Transverse colon (tissue), 3 donors: ENCODE results near the gene GFPT1.

Source experiments
- POLR2A ChIP-seq: fragments of 450-650 bp; IDR thresholded peaks from one replicate; pipeline ENCODE4 v1.6.1; 2016; ENCODE audit warnings: antibody characterized with exemption, mild to moderate bottlenecking, moderate library complexity
- TF ChIP-seq, protein P1 (sequence below), 5 experiments: fragments of 200-600 bp in 3 of 5; fragments of 450-650 bp in 2 of 5; sonication (generic) in 3 of 5; IDR thresholded peaks; 1 replicate in 2 of 5; 2 replicates in 3 of 5; pipeline ENCODE4 v1.5.1; 2016 to 2017; ENCODE audit warnings: antibody characterized with exemption in 5 of 5, inconsistent platforms in 3 of 5, mild to moderate bottlenecking in 2 of 5, moderate library complexity in 1 of 5

DNA sequence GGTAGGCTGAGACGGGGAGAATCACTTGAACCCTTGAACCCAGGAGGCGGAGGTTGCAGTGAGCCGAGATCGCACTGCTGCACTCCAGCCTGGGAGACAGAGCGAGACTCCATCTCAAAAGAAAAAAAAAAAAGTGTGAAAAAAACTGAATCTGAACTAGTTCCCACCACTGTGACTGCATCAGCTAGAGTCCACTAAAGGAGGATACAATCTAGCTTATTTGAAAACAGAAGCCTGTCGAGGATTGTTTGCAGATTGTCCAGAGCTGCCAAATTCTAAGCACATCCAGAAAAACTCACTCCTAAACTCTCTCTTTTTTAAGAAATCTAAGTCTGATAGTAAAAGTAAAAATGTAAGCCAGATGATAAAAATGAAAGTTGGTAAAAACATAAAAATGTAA, 10.6 kb downstream of the GFPT1 start:
- TF ChIP-seq, protein P1, sequence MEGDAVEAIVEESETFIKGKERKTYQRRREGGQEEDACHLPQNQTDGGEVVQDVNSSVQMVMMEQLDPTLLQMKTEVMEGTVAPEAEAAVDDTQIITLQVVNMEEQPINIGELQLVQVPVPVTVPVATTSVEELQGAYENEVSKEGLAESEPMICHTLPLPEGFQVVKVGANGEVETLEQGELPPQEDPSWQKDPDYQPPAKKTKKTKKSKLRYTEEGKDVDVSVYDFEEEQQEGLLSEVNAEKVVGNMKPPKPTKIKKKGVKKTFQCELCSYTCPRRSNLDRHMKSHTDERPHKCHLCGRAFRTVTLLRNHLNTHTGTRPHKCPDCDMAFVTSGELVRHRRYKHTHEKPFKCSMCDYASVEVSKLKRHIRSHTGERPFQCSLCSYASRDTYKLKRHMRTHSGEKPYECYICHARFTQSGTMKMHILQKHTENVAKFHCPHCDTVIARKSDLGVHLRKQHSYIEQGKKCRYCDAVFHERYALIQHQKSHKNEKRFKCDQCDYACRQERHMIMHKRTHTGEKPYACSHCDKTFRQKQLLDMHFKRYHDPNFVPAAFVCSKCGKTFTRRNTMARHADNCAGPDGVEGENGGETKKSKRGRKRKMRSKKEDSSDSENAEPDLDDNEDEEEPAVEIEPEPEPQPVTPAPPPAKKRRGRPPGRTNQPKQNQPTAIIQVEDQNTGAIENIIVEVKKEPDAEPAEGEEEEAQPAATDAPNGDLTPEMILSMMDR (IDR thresholded peaks at IDR 0.05): no peak
- no peak for TF ChIP-seq POLR2A
